Measurements from ENCODE around the gene ZNF827.

Gene ZNF827, protein sequence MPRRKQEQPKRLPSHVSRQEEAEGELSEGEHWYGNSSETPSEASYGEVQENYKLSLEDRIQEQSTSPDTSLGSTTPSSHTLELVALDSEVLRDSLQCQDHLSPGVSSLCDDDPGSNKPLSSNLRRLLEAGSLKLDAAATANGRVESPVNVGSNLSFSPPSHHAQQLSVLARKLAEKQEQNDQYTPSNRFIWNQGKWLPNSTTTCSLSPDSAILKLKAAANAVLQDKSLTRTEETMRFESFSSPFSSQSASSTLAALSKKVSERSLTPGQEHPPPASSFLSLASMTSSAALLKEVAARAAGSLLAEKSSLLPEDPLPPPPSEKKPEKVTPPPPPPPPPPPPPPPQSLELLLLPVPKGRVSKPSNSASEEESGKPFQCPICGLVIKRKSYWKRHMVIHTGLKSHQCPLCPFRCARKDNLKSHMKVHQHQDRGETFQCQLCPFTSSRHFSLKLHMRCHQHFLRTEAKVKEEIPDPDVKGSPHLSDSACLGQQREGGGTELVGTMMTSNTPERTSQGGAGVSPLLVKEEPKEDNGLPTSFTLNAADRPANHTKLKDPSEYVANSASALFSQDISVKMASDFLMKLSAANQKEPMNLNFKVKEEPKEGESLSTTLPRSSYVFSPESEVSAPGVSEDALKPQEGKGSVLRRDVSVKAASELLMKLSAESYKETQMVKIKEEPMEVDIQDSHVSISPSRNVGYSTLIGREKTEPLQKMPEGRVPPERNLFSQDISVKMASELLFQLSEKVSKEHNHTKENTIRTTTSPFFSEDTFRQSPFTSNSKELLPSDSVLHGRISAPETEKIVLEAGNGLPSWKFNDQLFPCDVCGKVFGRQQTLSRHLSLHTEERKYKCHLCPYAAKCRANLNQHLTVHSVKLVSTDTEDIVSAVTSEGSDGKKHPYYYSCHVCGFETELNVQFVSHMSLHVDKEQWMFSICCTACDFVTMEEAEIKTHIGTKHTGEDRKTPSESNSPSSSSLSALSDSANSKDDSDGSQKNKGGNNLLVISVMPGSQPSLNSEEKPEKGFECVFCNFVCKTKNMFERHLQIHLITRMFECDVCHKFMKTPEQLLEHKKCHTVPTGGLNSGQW

DNA sequence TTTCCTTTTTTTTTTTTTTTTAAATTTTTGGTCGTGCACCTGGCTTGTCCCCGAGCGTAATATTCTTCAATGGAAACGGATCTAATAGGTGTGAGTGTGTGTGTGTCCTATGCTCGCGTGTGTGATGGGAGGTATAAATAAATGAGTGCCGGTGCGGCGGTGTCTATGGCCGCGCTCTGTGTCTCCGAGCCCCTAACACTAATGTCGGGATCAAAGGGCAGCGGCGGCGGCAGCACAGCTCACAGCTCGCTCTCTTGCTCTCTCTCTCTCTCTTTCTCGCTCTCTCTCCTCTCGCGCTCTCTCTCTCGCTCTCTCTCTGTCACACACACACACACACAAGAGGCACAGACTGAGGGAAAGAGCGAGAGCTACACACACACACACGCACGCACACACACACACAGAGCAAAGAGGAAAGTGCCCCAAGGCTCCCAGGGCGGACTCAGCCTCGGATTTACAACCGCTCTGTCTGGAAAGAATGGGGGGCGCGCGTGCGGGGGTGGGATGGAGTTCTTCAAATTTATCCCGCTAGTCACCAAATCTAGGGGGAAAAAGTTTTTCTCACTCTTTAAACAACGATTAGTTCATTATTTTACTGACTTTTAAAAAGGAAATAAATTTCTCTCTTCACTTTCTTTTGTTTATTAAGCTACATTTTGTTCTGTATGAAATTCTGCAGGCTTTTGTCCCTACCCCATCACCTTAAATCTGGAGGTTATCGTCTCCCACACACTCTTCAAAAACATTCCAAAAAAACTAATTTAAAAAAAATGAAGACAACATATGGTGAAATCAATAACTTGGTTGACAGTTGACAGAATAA is at the start of gene ZNF827:
Gene ZNF827 (minus strand): TSS at position 206 of the 823 bp plus-strand sequence. CDS start 416 bp downstream, outside the sequence.
- peak; percentile 76 for DNase-seq

GRCh38 chr4:145984563-145984962 is 45.9 kb upstream of the ZNF827 start:
- no peak for DNase-seq

DNA sequence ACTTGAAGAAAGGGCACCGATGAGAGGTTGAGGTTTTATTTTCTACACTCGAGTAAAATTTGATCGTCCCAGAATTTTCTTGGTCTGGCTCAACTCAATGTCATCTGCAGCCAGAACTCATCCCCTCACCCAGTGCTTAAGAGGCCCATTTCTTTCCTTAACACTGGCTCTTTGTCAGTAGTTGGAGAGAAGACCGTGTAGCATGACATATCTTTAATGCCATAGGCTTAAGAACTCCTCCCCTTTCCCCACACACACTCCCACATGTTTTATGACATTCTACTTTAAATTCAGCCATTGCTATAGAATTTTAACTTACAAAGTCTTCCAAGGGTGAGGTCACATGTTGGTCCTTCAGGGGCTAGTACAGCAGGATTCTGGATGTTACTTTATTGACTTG is 44.2 kb upstream of the ZNF827 start:
- DNase-seq = no peak

DNA sequence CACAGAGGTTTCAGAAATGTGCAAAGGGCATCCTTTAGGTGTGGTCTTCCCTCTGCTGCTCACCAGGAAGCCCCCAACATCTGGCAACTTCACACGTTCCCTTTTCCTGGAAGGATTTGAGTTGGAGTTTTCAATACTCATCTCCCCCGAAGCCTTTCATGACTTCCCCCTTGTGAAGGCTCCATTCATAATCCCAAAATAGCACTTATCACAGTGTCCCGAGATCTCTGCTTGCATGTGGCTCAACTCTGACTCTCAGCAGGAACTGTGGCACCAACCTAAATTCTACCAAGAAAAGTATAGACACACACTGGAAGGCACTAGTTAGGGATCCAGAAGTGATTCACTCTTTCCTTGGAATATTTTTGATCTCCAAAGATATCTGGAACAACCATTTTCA is 40.5 kb upstream of the ZNF827 start:
- DNase-seq = no peak

GRCh38 chr4:145976680-145977079 is 38.1 kb upstream of the ZNF827 start:
- DNase-seq = no peak

- no peak for DNase-seq
Observed at GRCh38 chr4:145960012-145960411, 21.4 kb upstream of the ZNF827 start.

GRCh38 chr4:145957302-145957701 is 18.7 kb upstream of the ZNF827 start:
- DNase-seq = no peak

- peak; percentile 52 for DNase-seq
Observed at GRCh38 chr4:145956288-145956890, 17.8 kb upstream of the ZNF827 start.

DNA sequence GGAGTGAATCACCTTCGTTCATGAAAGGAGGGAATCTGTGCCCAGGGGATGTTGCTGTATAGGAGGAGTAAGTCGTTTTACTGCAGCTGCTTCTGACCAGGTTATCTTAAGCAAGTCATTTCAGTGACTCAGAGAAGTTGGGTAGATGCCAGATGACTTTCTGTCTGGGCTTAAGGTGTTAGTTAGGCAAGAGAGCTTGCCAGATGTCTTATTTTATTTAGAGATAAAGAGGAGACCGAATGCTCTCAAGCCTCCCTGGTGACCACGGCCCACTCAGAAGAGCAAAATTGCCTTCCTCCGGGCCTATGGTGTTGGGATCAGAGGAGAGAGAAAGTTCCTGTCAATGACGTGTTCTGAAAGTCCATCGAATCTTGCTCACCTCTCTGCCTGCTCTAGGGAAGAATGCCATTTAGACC is 16.3 kb upstream of the ZNF827 start:
- DNase-seq = no peak

DNA sequence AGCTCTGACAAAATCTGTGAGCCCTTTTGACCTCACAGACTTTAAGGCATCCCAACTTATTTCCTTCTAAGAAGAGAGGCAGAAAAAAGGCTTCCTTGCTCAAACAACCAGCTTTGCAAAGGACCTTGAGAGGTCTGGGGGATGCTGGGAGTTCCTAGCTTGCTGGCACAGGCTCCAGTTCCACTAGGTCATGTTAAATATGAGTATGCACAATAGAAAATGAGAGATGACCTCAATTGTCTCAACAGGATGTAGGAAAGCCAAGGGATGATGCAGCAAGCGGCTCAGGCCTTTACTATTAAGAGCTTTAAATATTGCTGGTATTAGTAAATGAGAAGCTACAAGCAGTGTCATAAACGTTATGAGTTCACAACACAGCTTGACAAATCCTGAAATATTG is 13.3 kb upstream of the ZNF827 start:
- no peak for DNase-seq

- no peak for DNase-seq
Observed at GRCh38 chr4:145945431-145946155, 7.0 kb upstream of the ZNF827 start.

- no peak for DNase-seq
Observed at GRCh38 chr4:145944886-145945285, 6.3 kb upstream of the ZNF827 start.

- no peak for DNase-seq
Observed at GRCh38 chr4:145939856-145940255, 1.2 kb upstream of the ZNF827 start.

- DNase-seq = no peak
Observed at GRCh38 chr4:145939441-145939750, 773 bp upstream of the ZNF827 start.

- peak; percentile 55 for DNase-seq
Observed at GRCh38 chr4:145937971-145938611, 532 bp downstream of the ZNF827 start.

DNA sequence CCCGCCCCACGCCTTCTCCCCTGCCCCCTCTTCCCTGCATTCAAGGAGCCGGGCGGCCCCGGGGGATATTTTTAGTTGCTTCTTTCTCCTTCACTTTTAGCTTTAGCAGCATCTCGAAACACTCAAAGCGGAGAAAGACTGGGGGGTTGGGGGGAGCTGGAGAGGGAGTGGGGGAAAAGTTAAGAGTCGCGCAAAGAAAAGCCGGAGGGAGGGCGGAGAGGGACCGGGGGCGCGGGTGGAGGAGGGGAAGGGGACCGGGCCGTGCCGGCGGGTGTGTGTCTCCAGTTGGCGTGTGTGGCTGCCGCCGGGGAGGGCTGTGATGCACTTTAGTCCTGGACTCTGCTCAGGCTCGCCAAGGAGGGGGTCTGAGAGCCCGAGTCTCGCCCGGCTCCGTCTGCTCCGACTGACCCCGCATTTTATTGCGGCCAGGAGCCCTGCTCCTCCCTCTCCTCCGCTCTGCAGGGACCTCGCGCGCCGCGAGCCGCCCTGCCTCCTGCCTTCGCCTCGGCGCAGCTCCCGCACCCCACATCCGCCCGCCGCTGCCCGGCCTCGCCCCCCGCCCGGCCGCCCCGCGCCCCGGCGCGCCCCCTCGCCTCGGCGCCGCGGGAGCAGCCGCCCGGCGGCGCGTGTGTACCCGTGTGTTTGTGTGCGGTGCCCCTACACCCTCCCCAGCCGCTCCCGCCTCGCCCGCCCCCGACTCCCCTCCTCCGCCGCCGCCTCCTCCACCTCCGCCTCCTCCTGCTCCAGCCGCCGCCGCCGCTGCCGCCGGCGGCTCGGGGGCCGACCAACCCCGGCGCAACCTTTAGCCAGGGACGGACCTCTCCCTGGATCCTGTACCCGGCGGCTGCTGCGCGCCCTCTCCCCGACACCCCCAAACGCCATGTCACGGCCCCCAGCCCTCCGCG is 1.4 kb downstream of the ZNF827 start:
- DNase-seq = peak; percentile 61

- peak; percentile 73 for DNase-seq
Observed at GRCh38 chr4:145936142-145936996, 2.3 kb downstream of the ZNF827 start.

DNA sequence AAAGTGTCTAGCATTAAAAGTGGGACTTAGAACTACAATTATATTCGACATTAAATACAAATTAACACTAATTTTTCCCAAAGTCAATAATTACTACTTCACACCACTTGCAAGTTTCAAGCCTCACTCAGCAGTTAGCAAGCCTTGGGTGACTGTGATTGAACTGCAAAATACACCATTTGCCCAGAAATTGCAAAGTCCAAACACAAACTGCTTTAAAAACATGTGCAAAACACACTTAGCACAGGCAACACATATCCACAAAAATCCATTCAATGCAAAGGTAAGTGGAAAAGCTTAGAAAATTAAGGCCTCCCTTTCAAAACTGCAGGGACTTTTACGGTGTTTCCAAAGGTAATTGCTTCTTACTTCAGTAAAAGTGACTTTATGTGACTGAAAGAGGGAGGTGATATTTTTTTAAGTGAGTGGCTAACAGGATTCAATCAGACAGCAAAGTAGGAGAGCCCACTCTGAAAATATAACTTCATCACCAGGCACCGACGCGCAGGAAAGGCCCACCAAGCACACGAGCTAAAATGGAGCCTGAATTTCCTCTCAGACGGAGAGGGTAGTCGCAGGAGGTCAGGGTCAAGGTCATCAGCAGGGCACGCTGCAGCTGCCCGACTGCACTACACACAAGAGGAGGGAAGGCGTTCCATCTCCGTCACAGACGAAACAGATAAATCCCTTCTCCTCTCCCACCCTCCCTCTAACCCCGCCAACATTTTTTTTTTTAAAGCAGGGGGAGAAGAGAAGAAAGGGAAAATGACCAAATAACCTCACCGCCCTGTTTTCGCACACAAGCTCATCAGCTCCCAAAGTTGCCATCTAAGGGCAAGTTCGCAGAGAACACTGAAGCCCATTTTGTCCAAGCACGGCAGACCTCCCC is 3.1 kb downstream of the ZNF827 start:
- DNase-seq = peak; percentile 16

All from CD4-positive, alpha-beta T cell treated with Interleukin-6 for 4 hours (primary cell).